H1 (cell line): Measurements from ENCODE around the gene SNRNP70.

Experiments used
- BACH1 ChIP-seq: IDR thresholded peaks from 2 replicates; pipeline ENCODE4 v1.6.1; 2012; ENCODE audit warnings: low read length, improper control_type of control experiment
- EGR1 ChIP-seq: IDR thresholded peaks from 2 replicates; pipeline ENCODE4 v1.6.1; 2011; ENCODE audit warnings: low read depth, low read length, borderline replicate concordance
- EP300 ChIP-seq, 2 experiments: IDR thresholded peaks; 1 replicate in 1 of 2; 2 replicates in 1 of 2; pipeline ENCODE4 v1.6.1; 2011 to 2012; ENCODE audit warnings: low read depth in 2 of 2, low read length in 2 of 2, mild to moderate bottlenecking in 2 of 2, borderline replicate concordance in 1 of 2, inconsistent platforms in 1 of 2, moderate library complexity in 1 of 2
- EZH2 ChIP-seq: fragments of 200-600 bp; sonication (generic); IDR thresholded peaks from 2 replicates; pipeline ENCODE4 v1.7.1; 2012; ENCODE audit warnings: low read depth, mild to moderate bottlenecking, moderate library complexity, low read length, inconsistent platforms; ENCODE audit not compliant: severe bottlenecking
- GTF2F1 ChIP-seq: IDR thresholded peaks from 2 replicates; pipeline ENCODE4 v1.6.1; 2012; ENCODE audit warnings: low read depth, low read length, improper control_type of control experiment, borderline replicate concordance
- HDAC2 ChIP-seq, 2 experiments: fragments of 300-600 bp in 1 of 2; sonication (generic) in 1 of 2; IDR thresholded peaks; 2 replicates each; pipeline ENCODE4 v1.6.1; 2011 to 2012; ENCODE audit warnings: low read depth in 2 of 2, low read length in 2 of 2, mild to moderate bottlenecking in 2 of 2, moderate library complexity in 2 of 2, borderline replicate concordance in 1 of 2, inconsistent platforms in 1 of 2
- NRF1 ChIP-seq: IDR thresholded peaks from 2 replicates; pipeline ENCODE4 v1.6.1; 2011; ENCODE audit warnings: mild to moderate bottlenecking, low read depth, low read length, improper control_type of control experiment
- POLR2A ChIP-seq, 2 experiments: IDR thresholded peaks; 1 replicate in 1 of 2; 2 replicates in 1 of 2; pipeline ENCODE4 v1.6.1; 2011; ENCODE audit warnings: low read depth in 2 of 2, low read length in 2 of 2, mild to moderate bottlenecking in 2 of 2; ENCODE audit errors: control extremely low read depth in 1 of 2
- POLR2AphosphoS5 ChIP-seq: IDR thresholded peaks from 2 replicates; pipeline ENCODE4 v1.6.1; 2011; ENCODE audit warnings: low read depth, low read length
- RFX5 ChIP-seq: IDR thresholded peaks from 2 replicates; pipeline ENCODE4 v1.6.1; 2011; ENCODE audit warnings: low read depth, low read length, improper control_type of control experiment, borderline replicate concordance
- SIRT6 ChIP-seq: IDR thresholded peaks from one replicate; pipeline ENCODE4 v1.7.1; 2012; ENCODE audit warnings: low read length, inconsistent platforms
- TF ChIP-seq, protein P1 (sequence below), 3 experiments: IDR thresholded peaks; 1 replicate in 2 of 3; 2 replicates in 1 of 3; pipeline versions ENCODE4 v1.5.1 to v1.6.1; 2011; ENCODE audit warnings: low read length in 3 of 3, mild to moderate bottlenecking in 3 of 3, inconsistent platforms in 2 of 3, low read depth in 1 of 3, moderate library complexity in 1 of 3; ENCODE audit not compliant: insufficient read depth in 1 of 3; ENCODE audit errors: control extremely low read depth in 1 of 3
- TF ChIP-seq, protein P2 (sequence below): IDR thresholded peaks from 2 replicates; pipeline ENCODE4 v1.6.1; 2011; ENCODE audit warnings: low read depth, mild to moderate bottlenecking, low read length; ENCODE audit not compliant: insufficient read depth

DNA sequence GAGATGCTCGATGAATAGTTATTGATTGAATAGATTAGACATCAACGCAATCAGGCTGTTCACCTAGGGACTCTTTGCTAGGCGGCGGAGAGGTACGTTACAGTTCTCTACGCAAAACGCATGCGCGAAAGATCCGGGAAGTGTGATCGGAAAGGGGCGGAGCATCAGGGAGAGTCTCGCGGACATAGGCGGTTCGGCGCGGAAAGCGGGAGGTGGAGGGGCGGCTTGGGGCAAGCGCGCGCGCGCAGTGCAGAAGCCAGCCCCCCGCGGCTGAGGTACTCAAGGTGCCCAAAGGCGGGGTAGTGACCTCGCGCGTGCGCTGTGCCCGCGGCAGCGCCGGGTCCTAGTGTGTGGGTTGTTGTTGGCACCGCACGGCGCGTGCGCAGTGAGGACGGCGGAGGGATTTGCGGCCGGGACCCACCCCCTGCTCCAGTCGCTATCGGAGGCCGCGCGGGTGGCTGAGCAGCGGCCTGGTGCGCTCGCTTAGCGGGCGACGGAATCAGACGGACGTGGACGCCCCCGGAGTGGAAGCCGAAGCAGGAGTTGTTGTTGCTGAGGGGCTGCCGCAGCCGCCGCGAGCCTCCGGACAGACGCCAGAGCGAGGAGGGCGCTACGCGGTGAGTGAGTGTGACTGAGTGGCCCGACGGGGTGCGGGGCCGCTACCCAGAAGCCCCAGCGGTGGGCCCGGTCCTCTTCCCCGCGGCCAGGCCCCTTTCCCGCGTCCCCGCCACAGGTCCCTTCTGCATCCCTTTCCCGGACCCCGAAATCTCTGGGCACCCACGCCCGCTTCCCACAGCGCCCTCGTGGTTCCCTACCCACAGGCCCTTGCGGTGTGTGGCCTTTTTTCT, at the start of gene SNRNP70:
- TF ChIP-seq POLR2A (IDR thresholded peaks at IDR 0.05; ENCODE audit: control extremely low read depth in 1 of 2, low read depth in 2 of 2, low read length in 2 of 2) (peak; percentile 97 to 98), POLR2AphosphoS5 (peak; percentile 96), EZH2 (no peak), GTF2F1 (no peak), RFX5 (no peak), EGR1 (no peak), HDAC2 (IDR thresholded peaks at IDR 0.05; ENCODE audit: borderline replicate concordance in 1 of 2, low read depth in 2 of 2, low read length in 2 of 2) (peak in 1 of 2 experiments; percentile 62; a peak in 1 of 4 replicates), EP300 (IDR thresholded peaks at IDR 0.05; ENCODE audit: borderline replicate concordance in 1 of 2, low read depth in 2 of 2, low read length in 2 of 2) (no peak; a peak in 1 of 3 replicates), BACH1 (0 out of 2 replicates have a peak, but pooled peaks have one; percentile 14), NRF1 (peak; percentile 95), SIRT6 (no peak)
- TF ChIP-seq, protein P1, sequence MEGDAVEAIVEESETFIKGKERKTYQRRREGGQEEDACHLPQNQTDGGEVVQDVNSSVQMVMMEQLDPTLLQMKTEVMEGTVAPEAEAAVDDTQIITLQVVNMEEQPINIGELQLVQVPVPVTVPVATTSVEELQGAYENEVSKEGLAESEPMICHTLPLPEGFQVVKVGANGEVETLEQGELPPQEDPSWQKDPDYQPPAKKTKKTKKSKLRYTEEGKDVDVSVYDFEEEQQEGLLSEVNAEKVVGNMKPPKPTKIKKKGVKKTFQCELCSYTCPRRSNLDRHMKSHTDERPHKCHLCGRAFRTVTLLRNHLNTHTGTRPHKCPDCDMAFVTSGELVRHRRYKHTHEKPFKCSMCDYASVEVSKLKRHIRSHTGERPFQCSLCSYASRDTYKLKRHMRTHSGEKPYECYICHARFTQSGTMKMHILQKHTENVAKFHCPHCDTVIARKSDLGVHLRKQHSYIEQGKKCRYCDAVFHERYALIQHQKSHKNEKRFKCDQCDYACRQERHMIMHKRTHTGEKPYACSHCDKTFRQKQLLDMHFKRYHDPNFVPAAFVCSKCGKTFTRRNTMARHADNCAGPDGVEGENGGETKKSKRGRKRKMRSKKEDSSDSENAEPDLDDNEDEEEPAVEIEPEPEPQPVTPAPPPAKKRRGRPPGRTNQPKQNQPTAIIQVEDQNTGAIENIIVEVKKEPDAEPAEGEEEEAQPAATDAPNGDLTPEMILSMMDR (IDR thresholded peaks at IDR 0.05; ENCODE audit: control extremely low read depth in 1 of 3, insufficient read depth in 1 of 3, low read depth in 1 of 3, low read length in 3 of 3): 0 out of 4 replicates have a peak, but pooled peaks of 1 of the 3 experiments have one; percentile 3
- TF ChIP-seq, protein P2, sequence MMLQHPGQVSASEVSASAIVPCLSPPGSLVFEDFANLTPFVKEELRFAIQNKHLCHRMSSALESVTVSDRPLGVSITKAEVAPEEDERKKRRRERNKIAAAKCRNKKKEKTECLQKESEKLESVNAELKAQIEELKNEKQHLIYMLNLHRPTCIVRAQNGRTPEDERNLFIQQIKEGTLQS: no peak
